GM23248 (cell line): ENCODE results near the gene SNAP91.

ENCODE experiments used
- EZH2 ChIP-seq: fragments of 200-600 bp; sonication (generic); IDR thresholded peaks from 2 replicates; pipeline ENCODE4 v1.6.1; 2018; ENCODE audit warnings: antibody characterized with exemption, mild to moderate bottlenecking; ENCODE audit not compliant: insufficient read depth, poor library complexity, severe bottlenecking
- EZH2phosphoT487 ChIP-seq: fragments of 200-600 bp; sonication (generic); IDR thresholded peaks from 2 replicates; pipeline ENCODE4 v1.6.1; 2018; ENCODE audit warnings: antibody characterized with exemption, moderate library complexity, mild to moderate bottlenecking, low read depth; ENCODE audit not compliant: insufficient read depth

DNA sequence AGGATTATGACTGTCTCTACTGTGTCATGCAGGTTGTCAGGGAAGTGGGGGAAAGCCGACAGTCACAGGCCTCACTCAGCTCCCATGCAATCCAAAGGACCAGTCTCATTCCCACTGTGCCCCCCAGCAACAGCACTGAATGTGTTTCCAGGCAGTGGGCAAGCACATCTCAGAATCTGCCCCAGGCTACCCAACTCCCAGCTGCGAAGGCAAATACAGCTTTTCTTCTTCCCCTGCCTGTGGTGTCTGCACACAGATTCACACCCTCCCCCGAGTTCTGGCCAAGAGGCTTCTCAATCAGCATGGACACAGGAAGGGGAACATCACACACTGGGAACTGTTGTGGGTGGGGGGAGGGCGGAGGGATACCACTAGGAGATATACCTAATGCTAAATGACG is 75.3 kb downstream of the SNAP91 start:
- no peak for TF ChIP-seq EZH2
- no peak for TF ChIP-seq EZH2phosphoT487
